GM12801 (cell line): ENCODE data around the gene RFX8.

ENCODE experiments used
- CTCF ChIP-seq: IDR thresholded peaks from one replicate; pipeline ENCODE4 v1.5.1; 2011; ENCODE audit warnings: control low read depth; ENCODE audit not compliant: insufficient read length; ENCODE audit errors: extremely low read depth

The RFX8 gene

DNA sequence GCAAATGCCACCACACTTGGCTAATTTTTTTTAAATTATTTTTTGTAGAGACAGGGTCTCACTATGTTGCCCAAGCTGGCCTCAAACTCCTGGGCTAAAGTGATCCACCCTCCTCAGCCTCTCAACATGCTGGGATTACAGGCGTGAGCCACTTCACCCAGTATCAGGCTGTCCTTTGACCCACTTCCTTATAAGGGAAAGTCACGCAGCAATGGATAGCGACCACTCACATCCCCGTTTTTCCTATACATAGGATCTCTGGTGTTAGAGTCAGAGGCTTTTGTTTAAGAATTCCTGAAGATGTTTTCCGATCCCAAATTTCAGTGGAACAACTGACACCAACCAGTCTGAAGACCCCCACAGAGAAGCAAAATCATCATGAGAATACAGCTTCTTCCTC is 41.4 kb upstream of the RFX8 start:
- TF ChIP-seq CTCF, result no peak

GRCh38 chr2:101515477-101515876 is 40.6 kb upstream of the RFX8 start:
- no peak for TF ChIP-seq CTCF

GRCh38 chr2:101512993-101513392 is 38.1 kb upstream of the RFX8 start:
- TF ChIP-seq CTCF, result no peak

DNA sequence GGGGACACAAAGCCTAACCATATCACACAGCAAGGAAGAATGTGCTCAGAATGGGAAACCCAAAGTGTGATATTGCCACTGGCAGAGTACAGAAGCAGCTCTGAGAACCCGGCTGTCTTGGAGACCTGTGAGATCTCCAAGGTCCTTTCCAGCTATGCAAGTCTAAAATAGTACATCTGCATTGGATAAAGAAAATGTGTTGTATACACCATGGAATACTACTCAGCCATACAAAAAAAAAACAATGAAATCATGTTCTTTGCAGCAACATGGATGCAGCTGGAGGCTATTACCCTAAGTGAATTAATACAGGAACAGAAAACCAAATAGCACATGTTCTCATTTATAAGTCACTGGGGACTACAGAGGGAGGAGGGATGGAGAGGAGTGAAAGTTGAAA is 36.5 kb upstream of the RFX8 start:
- no peak for TF ChIP-seq CTCF

- no peak for TF ChIP-seq CTCF
Observed at GRCh38 chr2:101509499-101510284, 34.8 kb upstream of the RFX8 start.

GRCh38 chr2:101508636-101509035 is 33.7 kb upstream of the RFX8 start:
- no peak for TF ChIP-seq CTCF

DNA sequence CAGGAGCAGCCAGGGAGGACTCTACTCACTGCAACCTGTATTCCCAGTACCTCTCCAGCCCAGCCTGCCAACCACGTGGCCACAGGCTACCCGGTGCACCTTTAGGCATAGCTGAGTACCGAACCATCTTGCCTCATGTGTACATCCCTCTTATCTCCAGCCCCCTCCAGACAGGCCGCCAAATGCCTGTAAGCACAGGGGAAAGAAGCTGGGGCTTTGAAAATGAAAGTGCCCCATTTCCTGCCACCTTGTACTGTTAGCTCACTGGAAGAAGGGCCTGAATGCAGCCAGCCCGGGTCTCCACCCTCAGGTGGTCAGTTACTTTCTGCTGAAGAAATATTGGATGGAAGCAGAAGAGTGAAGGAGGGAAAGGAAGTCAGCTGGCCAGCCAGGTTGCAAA is 27.2 kb upstream of the RFX8 start:
- no peak for TF ChIP-seq CTCF
